ENCODE results near the gene RPIA.

GRCh38 chr2:88711897-88712296, 20.4 kb downstream of the RPIA start:
- TF ChIP-seq CTCF (IDR thresholded peaks at IDR 0.05), result no peak
- no peak for TF ChIP-seq EZH2 (IDR thresholded peaks at IDR 0.05)
